GM21737 (cell line): ENCODE measurements around the gene JMJD7.

Source experiments
- ATAC-seq: cut with Tn5 transposase; IDR thresholded peaks from one replicate; pipeline ENCODE4 v1.9.1; 2021; ENCODE audit warnings: mild to moderate bottlenecking, moderate library complexity; ENCODE audit not compliant: unreplicated experiment

Gene JMJD7

DNA sequence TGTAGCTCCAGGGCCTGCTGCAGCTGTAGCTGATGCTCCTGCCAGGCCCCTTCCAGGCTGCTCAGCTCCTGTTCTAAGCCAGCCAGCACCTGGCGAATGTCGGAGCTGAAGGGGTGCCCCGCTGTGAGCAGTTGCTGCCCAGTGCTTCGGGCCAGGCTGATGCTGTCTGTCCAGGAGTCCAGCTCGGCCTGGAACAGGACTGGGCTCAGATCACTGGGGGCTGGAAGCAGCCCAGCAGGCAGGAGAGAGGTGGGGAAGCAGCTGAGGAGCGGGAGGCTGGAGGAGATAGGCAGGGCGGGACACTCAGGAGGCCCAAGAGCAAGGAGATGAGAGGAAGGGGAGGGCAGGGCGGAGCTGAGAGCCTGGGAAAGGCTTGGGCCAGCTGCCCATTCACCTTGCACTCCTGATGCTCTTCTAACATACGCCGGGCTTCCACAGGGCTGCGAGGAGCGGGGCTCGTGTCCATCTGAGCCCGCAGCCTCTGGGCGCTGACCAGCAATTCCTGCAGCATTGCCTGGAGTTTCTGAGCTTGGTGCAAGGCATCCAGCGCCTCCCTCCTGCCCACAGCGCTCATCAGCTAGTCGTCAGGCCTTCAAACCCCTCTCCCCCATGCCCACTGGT lies 34.0 kb downstream of the JMJD7 start:
- no peak for ATAC-seq

GRCh38 chr15:41862515-41863116 lies 34.7 kb downstream of the JMJD7 start:
- ATAC-seq = no peak

DNA sequence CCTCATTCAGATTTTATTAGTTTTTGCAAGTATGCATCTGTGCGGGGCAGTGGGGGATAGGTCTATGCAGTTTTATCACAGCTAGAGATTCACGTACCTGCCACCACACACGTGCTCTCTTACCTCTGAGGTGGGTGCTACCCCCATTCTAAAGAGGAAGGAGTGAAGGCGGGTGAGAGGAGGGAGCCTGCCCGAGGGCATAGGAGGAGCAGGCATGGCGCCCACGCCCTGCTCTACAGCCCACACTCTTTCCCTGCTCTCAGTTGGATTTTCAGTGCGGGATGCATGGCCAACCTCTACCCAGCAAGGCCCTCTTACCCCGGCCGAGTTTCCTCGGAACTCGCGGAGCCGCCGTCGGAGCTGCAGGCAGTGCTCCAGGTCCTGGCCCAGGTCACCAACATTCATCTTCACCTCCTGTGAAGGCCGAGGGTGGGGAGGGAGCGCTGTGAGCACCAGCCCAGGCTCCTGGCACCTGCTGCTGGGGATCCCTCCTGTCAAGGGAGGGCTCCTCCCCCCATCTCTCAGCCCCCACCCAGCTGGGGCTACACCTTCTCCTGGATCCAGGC lies 37.7 kb downstream of the JMJD7 start:
- ATAC-seq = no peak

DNA sequence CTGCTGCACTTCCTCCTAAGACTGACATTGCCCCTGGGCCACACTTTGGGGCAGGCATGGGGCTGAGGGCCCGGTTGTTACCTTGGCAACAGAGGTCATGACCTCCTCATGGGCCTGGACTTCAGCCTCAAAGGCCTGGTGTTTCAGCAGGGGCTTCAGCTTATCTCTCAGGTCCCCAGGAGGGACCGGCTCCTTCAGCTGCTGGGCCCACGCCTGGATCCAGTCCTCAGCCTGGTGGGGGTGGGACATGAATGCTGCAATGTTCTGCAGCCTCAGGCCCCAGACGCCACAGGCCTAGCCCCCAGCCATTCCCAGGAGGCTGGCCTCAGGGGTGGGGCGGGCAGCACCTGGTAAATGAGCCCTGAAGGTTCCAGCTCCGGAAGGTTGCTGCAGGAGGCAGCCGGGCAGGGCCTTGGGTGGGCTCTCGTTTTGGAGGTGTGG lies 38.4 kb downstream of the JMJD7 start:
- no peak for ATAC-seq

- ATAC-seq = no peak
Observed at GRCh38 chr15:41866872-41867579, 39.1 kb downstream of the JMJD7 start.

DNA sequence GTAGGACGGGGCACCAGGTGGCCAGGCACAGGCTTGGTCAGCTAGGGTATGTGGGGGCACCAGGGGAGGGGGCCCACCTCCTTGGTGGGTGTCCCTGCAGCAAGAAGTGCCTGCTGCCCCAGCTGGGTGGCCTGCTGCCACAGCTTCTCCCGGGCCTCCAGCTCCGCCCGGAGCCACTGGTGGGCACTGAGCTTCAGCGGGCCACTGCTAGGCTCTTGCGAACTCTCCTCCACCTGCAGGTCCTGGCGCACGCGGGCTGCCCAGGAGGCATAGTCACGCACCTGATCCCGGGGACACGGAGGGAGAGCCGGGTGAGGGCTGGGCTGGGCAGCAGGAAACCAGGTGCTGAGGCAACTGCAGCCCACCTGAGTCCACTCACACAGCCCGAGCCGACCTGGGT lies 40.4 kb downstream of the JMJD7 start:
- no peak for ATAC-seq

- ATAC-seq = no peak
Observed at GRCh38 chr15:41869770-41870688, 42.1 kb downstream of the JMJD7 start.

DNA sequence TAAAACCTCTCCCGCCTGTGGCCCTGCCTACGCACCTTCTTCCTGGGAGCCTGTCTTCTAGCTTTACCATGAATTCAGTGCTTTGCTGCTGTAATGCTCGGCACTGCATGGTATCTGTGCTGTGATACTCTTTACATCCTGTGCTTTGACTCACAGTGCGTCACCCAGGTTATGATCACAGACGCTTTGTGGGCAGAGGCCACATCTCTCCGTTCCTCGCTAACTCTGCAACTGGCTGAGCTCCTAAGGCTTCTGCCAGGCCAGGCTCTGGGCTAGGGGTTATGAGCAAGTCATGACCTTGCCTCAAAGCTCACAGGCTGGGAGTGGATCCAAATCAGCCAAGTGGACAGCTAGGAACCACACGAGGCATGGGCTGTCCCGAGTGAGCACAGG lies 42.8 kb downstream of the JMJD7 start:
- no peak for ATAC-seq

- ATAC-seq = no peak
Observed at GRCh38 chr15:41871175-41871905, 43.4 kb downstream of the JMJD7 start.

DNA sequence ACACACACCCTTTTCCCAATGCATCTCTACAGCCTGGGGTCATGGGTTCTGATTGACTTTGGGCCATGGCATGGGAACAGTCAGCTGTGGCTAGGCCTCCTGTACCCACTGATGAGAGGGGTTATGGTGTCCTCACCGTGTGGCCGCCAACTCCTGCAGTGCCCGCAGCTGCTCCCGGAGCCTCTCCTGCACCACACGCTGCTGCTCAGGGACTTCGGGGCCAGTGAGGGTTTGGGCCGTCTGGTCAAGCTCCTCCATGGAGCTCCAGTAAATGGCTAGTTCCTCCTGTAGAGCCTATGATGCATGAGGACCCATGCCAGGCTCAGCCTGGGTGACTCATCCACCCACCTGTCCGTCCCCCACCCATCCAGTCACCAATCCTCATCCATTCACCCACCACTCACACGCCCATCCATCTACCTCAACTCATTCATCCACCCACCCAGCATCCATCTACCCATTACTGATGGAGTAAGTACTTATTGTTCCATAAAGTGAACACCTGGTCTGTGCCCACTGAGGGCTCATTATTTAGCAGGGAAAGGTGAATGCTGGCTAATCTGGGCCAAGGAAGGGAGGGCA lies 44.4 kb downstream of the JMJD7 start:
- ATAC-seq = no peak

DNA sequence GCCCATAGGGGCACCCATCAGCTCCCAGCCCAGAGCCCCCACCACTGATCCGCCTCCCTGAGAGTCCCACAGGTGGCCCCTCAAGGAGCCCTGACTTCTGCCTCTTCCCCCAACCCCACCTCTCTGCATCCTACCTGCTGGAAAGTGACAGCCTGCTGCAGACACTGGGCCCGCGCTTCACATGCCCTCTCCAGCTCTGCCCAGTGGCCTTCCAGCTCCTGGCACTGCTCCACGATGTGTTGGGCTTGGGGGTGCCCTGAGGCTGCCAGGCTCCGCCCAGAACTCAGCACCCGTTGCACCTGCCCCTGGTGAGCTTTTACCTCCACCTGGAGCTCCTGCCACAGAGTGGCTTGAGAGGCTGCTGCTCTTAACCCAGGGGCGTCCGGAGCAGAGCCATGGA lies 45.8 kb downstream of the JMJD7 start:
- no peak for ATAC-seq

- no peak for ATAC-seq
Observed at GRCh38 chr15:41874736-41875135, 46.8 kb downstream of the JMJD7 start.

- ATAC-seq = no peak
Observed at GRCh38 chr15:41876007-41876406, 48.1 kb downstream of the JMJD7 start.

GRCh38 chr15:41876689-41877088 lies 48.8 kb downstream of the JMJD7 start:
- ATAC-seq = no peak

DNA sequence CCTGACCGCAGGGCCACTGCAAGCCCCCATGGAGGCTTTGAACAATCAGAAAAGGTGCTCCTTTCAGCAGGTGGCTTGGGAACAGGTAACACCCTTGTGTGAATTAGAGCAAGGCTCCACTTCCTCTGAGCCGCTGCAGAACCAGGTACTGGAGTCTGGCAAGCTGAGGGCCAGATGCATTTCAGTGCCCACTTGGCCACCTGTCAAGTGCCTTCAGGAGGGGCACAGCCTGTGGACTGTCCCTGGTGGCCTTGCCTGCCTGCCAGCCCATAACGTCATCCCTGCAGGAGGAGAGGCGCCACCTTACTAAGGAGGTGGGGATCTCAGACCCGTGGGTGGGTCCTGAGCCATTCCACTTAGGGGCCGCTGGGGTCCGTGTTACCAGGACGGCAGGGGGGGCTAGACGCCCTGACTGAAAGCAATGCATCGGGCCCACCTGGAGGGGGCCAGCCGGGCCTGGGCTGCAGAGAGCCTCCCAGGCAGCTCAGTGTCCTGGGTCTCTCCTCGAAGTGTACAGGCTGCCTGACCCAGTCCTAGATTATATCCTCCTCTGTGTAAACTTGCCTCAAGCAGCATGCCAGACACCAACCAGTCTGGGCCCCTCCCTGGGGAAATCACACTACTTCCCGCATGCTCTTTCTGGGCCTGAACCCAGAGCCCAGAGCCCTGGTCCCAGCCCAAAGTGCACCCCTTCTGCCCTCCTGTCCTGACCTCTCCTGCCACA lies 49.9 kb downstream of the JMJD7 start:
- ATAC-seq = no peak

- ATAC-seq = no peak
Observed at GRCh38 chr15:41878355-41878699, 50.4 kb downstream of the JMJD7 start.

- ATAC-seq = no peak
Observed at GRCh38 chr15:41879321-41879845, 51.5 kb downstream of the JMJD7 start.

GRCh38 chr15:41880156-41880877 lies 52.4 kb downstream of the JMJD7 start:
- ATAC-seq = no peak
